HG03460 (cell line): ENCODE results near the gene NHSL1.
A peak's percentile ranks its signal among the peaks of the same experiment; 100 is the strongest.

Experiments used
- ATAC-seq: cut with Tn5 transposase; IDR thresholded peaks from one replicate; pipeline ENCODE4 v1.9.1; 2021; ENCODE audit not compliant: unreplicated experiment

Gene NHSL1

GRCh38 chr6:138468320-138469015, 30.8 kb downstream of the NHSL1 start:
- no peak for ATAC-seq

GRCh38 chr6:138467901-138468300, 31.4 kb downstream of the NHSL1 start:
- no peak for ATAC-seq

GRCh38 chr6:138465007-138465645, 34.2 kb downstream of the NHSL1 start:
- no peak for ATAC-seq

GRCh38 chr6:138464085-138464484, 35.2 kb downstream of the NHSL1 start:
- no peak for ATAC-seq

GRCh38 chr6:138461647-138462046, 37.6 kb downstream of the NHSL1 start:
- no peak for ATAC-seq

GRCh38 chr6:138456401-138456790, 42.9 kb downstream of the NHSL1 start:
- no peak for ATAC-seq

GRCh38 chr6:138455746-138456400, 43.4 kb downstream of the NHSL1 start:
- peak; percentile 98 for ATAC-seq

GRCh38 chr6:138454981-138455706, 44.1 kb downstream of the NHSL1 start:
- ATAC-seq, result no peak

- ATAC-seq, result no peak
These were observed 48.3 kb downstream of the NHSL1 start for GRCh38 chr6:138451043-138451442.

GRCh38 chr6:138450445-138450844, 48.8 kb downstream of the NHSL1 start:
- peak; percentile 50 for ATAC-seq

GRCh38 chr6:138446821-138447220, 52.5 kb downstream of the NHSL1 start:
- ATAC-seq, result no peak

GRCh38 chr6:138443979-138444378, 55.3 kb downstream of the NHSL1 start:
- ATAC-seq, result no peak

- ATAC-seq, result no peak
These were observed 56.6 kb downstream of the NHSL1 start for GRCh38 chr6:138442663-138443062.

- ATAC-seq, result no peak
These were observed 57.3 kb downstream of the NHSL1 start for GRCh38 chr6:138441965-138442364.

GRCh38 chr6:138440758-138441357, 58.4 kb downstream of the NHSL1 start:
- ATAC-seq, result no peak

GRCh38 chr6:138440296-138440695, 59.0 kb downstream of the NHSL1 start:
- no peak for ATAC-seq

- ATAC-seq, result no peak
These were observed 59.7 kb downstream of the NHSL1 start for GRCh38 chr6:138439546-138439945.

- ATAC-seq, result no peak
These were observed 64.4 kb downstream of the NHSL1 start for GRCh38 chr6:138434925-138435324.

GRCh38 chr6:138434096-138434495, 65.2 kb downstream of the NHSL1 start:
- no peak for ATAC-seq

GRCh38 chr6:138432063-138432356, 67.3 kb downstream of the NHSL1 start:
- no peak for ATAC-seq

GRCh38 chr6:138431256-138432062, 67.8 kb downstream of the NHSL1 start:
- no peak for ATAC-seq
